ENCODE data around the gene ZNF33A. TPM values are rescaled to one million over a fixed set of nuclear protein-coding genes. Genes with fewer than 3 reads are reported as not detected.
"Not testable (repeated sequence)": the region's sequence is repeated elsewhere in the genome, so short reads cannot be mapped to it uniquely, and the experiment has no call there.

Gene ZNF33A
- total RNA-seq, 2 donors from 2014 or later: 30.4 to 32.8 TPM

- Histone ChIP-seq H3K36me3 (no peaks in the 10 kb centered on the region), H3K27me3 (no peaks in the 10 kb centered on the region), H3K4me1 (no peaks in the 10 kb centered on the region), H3K4me3 (peak overlapping the region; percentile 84), H3K27ac (peak overlapping the region; percentile 97), H3K9ac (ENCODE audit: low read depth in 2 of 2, low read length in 2 of 2) (peak overlapping the region in 1 of 2 donors; percentile 93), H3K9me3 (no peaks in the 10 kb centered on the region)
- TF ChIP-seq CTCF (IDR thresholded peaks at IDR 0.05): no peak
- intact Hi-C loops (cut with DNase I): loop anchor here (5.0 kb wide), 3 partner anchors 35 to 120 kb away; partner anchors contain the start of genes ZNF248, ZNF33A and ZNF37A
- DNase-seq: no peak
These were observed 33.6 kb upstream of the ZNF33A start for GRCh38 chr10:37976880-37977203.

DNA sequence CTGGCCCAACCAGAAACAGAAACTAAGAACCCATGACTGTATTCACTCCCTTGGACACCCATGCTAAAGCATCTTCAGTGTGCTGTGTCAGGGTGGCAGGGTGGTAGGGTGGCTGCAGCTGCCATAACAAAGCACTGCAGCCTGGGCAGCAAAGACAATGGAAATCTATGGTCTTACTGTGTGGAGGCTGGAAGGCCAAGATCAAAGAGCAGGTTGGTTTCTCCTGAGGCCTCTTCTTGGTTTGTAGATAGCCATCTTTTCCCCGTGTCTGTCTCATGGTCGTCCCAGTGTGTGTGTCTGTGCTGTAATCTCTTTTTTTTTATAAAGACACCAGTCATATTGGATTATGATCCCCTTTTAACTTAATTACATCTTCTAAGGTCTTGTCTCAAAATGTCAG, 18.8 kb upstream of the ZNF33A start:
- H3K9me3 ChIP-seq: no peaks in the 10 kb centered on the region
- no peaks in the 10 kb centered on the region for H3K27me3 ChIP-seq
- H3K4me1 ChIP-seq: no peaks in the 10 kb centered on the region
- no peak overlapping the region for H3K4me3 ChIP-seq
- intact Hi-C loops (cut with DNase I): no loop called here
- no peak overlapping the region for H3K27ac ChIP-seq
- no peak for TF ChIP-seq CTCF (IDR thresholded peaks at IDR 0.05)
- DNase-seq: no peak
- H3K9ac ChIP-seq (ENCODE audit: low read depth in 2 of 2, low read length in 2 of 2): no peak overlapping the region
- no peaks in the 10 kb centered on the region for H3K36me3 ChIP-seq

DNA sequence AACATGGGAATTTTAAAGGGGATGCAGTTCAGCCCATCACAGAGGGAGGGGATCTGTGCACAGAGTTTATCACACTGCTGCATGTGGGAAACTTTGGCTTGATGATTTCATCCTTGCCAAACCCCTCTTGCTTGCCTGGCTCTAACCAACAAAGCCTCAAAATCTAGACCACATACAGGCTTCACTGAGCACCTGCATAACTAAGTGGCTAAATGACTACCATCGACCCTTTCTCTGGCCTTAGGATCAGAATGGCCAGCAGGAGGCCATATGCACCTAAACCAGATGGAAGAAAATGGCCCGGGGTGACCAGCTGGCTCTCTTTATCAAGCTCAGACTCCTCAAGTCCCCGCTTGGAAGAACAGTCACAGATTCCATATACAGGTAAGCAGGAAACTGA, 18.4 kb upstream of the ZNF33A start:
- intact Hi-C loops (cut with DNase I): no loop called here
- DNase-seq: no peak
- no peak for TF ChIP-seq CTCF (IDR thresholded peaks at IDR 0.05)
- no peak overlapping the region for H3K9ac ChIP-seq (ENCODE audit: low read depth in 2 of 2, low read length in 2 of 2)
- no peak overlapping the region for H3K27ac ChIP-seq
- no peaks in the 10 kb centered on the region for H3K9me3 ChIP-seq
- H3K4me3 ChIP-seq: no peak overlapping the region
- no peaks in the 10 kb centered on the region for H3K36me3 ChIP-seq
- H3K4me1 ChIP-seq: no peaks in the 10 kb centered on the region
- no peaks in the 10 kb centered on the region for H3K27me3 ChIP-seq

GRCh38 chr10:37998920-37999319, 11.6 kb upstream of the ZNF33A start:
- H3K9ac ChIP-seq (ENCODE audit: low read depth in 2 of 2, low read length in 2 of 2); H3K9me3 ChIP-seq; H3K27me3 ChIP-seq; H3K4me1 ChIP-seq; H3K27ac ChIP-seq; H3K4me3 ChIP-seq; intact Hi-C loops (cut with DNase I); DNase-seq; H3K36me3 ChIP-seq: not testable (repeated sequence)

DNA sequence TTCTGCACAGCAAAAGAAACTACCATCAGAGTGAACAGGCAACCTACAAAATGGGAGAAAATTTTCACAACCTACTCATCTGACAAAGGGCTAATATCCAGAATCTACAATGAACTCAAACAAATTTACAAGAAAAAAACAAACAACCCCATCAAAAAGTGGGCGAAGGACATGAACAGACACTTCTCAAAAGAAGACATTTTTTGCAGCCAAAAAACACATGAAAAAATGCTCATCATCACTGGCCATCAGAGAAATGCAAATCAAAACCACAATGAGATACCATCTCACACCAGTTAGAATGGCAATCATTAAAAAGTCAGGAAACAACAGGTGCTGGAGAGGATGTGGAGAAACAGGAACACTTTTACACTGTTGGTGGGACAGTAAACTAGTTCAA, 10.0 kb upstream of the ZNF33A start:
- intact Hi-C loops (cut with DNase I); H3K27ac ChIP-seq; H3K4me1 ChIP-seq; H3K27me3 ChIP-seq; H3K4me3 ChIP-seq; H3K9me3 ChIP-seq; H3K36me3 ChIP-seq; DNase-seq; H3K9ac ChIP-seq (ENCODE audit: low read depth in 2 of 2, low read length in 2 of 2): not testable (repeated sequence)

GRCh38 chr10:38003026-38003425, 7.4 kb upstream of the ZNF33A start:
- no peak overlapping the region for H3K27ac ChIP-seq
- no peaks in the 10 kb centered on the region for H3K9me3 ChIP-seq
- H3K4me1 ChIP-seq: no peaks in the 10 kb centered on the region
- no peak overlapping the region for H3K9ac ChIP-seq (ENCODE audit: low read depth in 2 of 2, low read length in 2 of 2)
- no peak overlapping the region for H3K4me3 ChIP-seq
- H3K36me3 ChIP-seq: no peaks in the 10 kb centered on the region
- no peak for TF ChIP-seq CTCF (IDR thresholded peaks at IDR 0.05)
- intact Hi-C loops (cut with DNase I): no loop called here
- no peaks in the 10 kb centered on the region for H3K27me3 ChIP-seq
- no peak for DNase-seq

DNA sequence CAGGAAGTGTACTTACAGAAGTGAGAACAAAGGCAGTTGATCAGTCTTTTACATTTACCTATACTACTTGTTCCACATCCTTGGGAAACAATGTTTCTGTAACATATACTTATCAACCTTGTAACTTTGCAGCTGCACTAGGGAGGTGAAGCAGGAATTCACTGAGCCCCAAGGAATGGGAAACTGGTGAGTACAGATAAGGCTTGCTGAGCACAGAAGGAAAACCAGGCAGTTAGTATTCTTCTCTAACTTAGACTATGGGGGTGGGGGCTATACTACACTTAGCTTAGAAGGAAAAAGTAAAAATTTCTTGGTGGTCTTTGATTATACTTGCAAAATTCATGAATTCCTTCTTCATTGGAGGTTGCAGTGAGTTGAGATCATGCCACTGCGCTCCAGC, 6.9 kb upstream of the ZNF33A start:
- H3K9ac ChIP-seq (ENCODE audit: low read depth in 2 of 2, low read length in 2 of 2): no peak overlapping the region
- H3K9me3 ChIP-seq: no peaks in the 10 kb centered on the region
- TF ChIP-seq CTCF (IDR thresholded peaks at IDR 0.05): no peak
- no peaks in the 10 kb centered on the region for H3K36me3 ChIP-seq
- H3K4me1 ChIP-seq: no peaks in the 10 kb centered on the region
- H3K27me3 ChIP-seq: no peaks in the 10 kb centered on the region
- H3K4me3 ChIP-seq: no peak overlapping the region
- H3K27ac ChIP-seq: no peak overlapping the region
- intact Hi-C loops (cut with DNase I): no loop called here
- no peak for DNase-seq

Data from colonic mucosa (tissue), 4 donors.